HFFc6 (cell line): ENCODE data around the gene IGSF9. TPM values are rescaled to one million over a fixed set of nuclear protein-coding genes. Genes with fewer than 3 reads are reported as not detected.

Experiments
- DNase-seq: peaks from one replicate; pipeline ENCODE4 v3.0.0-alpha.2; 2018
- H3K27ac Mint-ChIP-seq: 2 replicates; pipeline ENCODE4 v1.8.0; 2020; ENCODE audit warnings: mild to moderate bottlenecking, mixed read lengths
- H3K27me3 Mint-ChIP-seq: 2 replicates; pipeline ENCODE4 v1.8.0; 2021; ENCODE audit warnings: mild to moderate bottlenecking, moderate library complexity, mixed read lengths; ENCODE audit not compliant: insufficient read depth
- H3K36me3 Mint-ChIP-seq: 2 replicates; pipeline ENCODE4 v1.8.0; 2021; ENCODE audit warnings: low read depth, mixed read lengths
- H3K4me1 Mint-ChIP-seq: 2 replicates; pipeline ENCODE4 v1.8.0; 2020; ENCODE audit warnings: low read depth, mixed read lengths
- H3K4me3 Mint-ChIP-seq: 2 replicates; pipeline ENCODE4 v1.8.0; 2020; ENCODE audit warnings: mild to moderate bottlenecking, moderate library complexity, mixed read lengths
- H3K9me3 Mint-ChIP-seq: 2 replicates; pipeline ENCODE4 v1.8.0; 2020; ENCODE audit warnings: mild to moderate bottlenecking, mixed read lengths
- CTCF ChIP-seq: fragments of 200-600 bp; sonication (generic); IDR thresholded peaks from 2 replicates; pipeline ENCODE4 v1.5.0; 2021; ENCODE audit warnings: antibody characterized with exemption, mild to moderate bottlenecking
- total RNA-seq, 6 experiments: library from RNA; stranded (reverse); fragmentation: NEBNext Ultra II Directional; extraction: Animal tissue kit (Norgen Biotek cat#: 25700); gene quantifications; 2 replicates in 1 of 6; 3 replicates in 5 of 6; pipeline ENCODE4 v1.2.3, GENCODE V29; 2021

IGSF9 gene
- total RNA-seq, 6 experiments from 2014 or later, result not detected

- Mint-ChIP-seq H3K9me3 (no peaks in the 10 kb centered on the region), H3K36me3 (no peaks in the 10 kb centered on the region), H3K27ac (peak overlapping the region; percentile 3; the same call in 1 of the 2 replicates), H3K4me3 (no peak overlapping the region), H3K4me1 (peaks cover 23% of the 10 kb centered on the region), H3K27me3 (peaks cover 13% of the 10 kb centered on the region; the same call in 1 of the 2 replicates)
- TF ChIP-seq CTCF, result no peak
- no peak for DNase-seq
Measured at GRCh38 chr1:159959451-159959850, 14.0 kb upstream of the IGSF9 start.

- no peak for DNase-seq
- Mint-ChIP-seq H3K4me3 (no peak overlapping the region), H3K27ac (no peak overlapping the region), H3K4me1 (peaks cover 29% of the 10 kb centered on the region), H3K27me3 (peaks cover 10% of the 10 kb centered on the region), H3K36me3 (no peaks in the 10 kb centered on the region), H3K9me3 (no peaks in the 10 kb centered on the region)
- TF ChIP-seq CTCF, result no peak
Measured at GRCh38 chr1:159958719-159959380, 13.4 kb upstream of the IGSF9 start.

- DNase-seq, result no peak
- H3K4me3 Mint-ChIP-seq, result no peak overlapping the region
- H3K4me1 Mint-ChIP-seq, result peaks cover 34% of the 10 kb centered on the region
- no peaks in the 10 kb centered on the region for H3K36me3 Mint-ChIP-seq
- no peak overlapping the region for H3K27ac Mint-ChIP-seq
- peaks cover 14% of the 10 kb centered on the region for H3K27me3 Mint-ChIP-seq
- no peak for TF ChIP-seq CTCF
- H3K9me3 Mint-ChIP-seq, result no peaks in the 10 kb centered on the region
Measured at GRCh38 chr1:159957824-159958268, 12.4 kb upstream of the IGSF9 start.

GRCh38 chr1:159955456-159955855 lies 10.0 kb upstream of the IGSF9 start:
- TF ChIP-seq CTCF, result no peak
- DNase-seq, result no peak
- Mint-ChIP-seq H3K36me3 (no peaks in the 10 kb centered on the region), H3K4me1 (peaks cover 21% of the 10 kb centered on the region), H3K9me3 (no peaks in the 10 kb centered on the region), H3K27ac (no peak overlapping the region), H3K4me3 (no peak overlapping the region), H3K27me3 (peaks cover 30% of the 10 kb centered on the region)

GRCh38 chr1:159953536-159954515 lies 8.4 kb upstream of the IGSF9 start, which contains the start of gene SLAMF9:
Gene SLAMF9 (minus strand): TSS chr1:159954237. CDS start chr1:159954137, 100 bp downstream.
- Mint-ChIP-seq H3K4me1 (peaks cover 12% of the 10 kb centered on the region), H3K9me3 (no peaks in the 10 kb centered on the region), H3K27ac (peak within 1 kb of the TSS; percentile 7; the same call in 1 of the 2 replicates), H3K27me3 (peaks cover 30% of the 10 kb centered on the region), H3K36me3 (no peaks in the 10 kb centered on the region), H3K4me3 (peak within 1 kb of the TSS; percentile 29; the same call in 1 of the 2 replicates)
- TF ChIP-seq CTCF, result no peak
- DNase-seq, result peak; percentile 10
